HG03469 (cell line): Measurements from ENCODE around the gene OR2AJ1.

Experiments used
- ATAC-seq: cut with Tn5 transposase; IDR thresholded peaks from one replicate; pipeline ENCODE4 v1.9.1; 2021; ENCODE audit warnings: mild to moderate bottlenecking, moderate library complexity, moderate number of reproducible peaks; ENCODE audit not compliant: unreplicated experiment

OR2AJ1 gene

DNA sequence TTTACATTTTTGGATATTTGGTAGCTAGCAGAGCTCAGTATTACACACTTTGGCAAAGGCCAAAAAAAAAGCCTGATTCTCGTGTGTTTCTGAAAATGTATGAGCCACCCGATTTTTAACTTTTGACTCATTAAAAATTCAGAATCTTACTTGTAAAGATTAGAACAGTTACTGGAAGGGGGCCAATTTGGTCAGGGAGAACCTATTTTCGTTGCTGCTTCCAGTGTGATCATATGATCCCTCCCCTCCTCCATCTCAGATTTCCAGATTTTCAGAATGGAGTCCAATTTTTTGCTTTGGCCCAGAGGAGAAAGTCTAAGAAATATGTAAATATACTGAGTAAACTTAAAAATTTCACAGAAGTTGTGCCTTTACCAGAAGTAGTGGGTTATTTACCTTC lies 37.1 kb downstream of the OR2AJ1 start:
- ATAC-seq, result no peak

DNA sequence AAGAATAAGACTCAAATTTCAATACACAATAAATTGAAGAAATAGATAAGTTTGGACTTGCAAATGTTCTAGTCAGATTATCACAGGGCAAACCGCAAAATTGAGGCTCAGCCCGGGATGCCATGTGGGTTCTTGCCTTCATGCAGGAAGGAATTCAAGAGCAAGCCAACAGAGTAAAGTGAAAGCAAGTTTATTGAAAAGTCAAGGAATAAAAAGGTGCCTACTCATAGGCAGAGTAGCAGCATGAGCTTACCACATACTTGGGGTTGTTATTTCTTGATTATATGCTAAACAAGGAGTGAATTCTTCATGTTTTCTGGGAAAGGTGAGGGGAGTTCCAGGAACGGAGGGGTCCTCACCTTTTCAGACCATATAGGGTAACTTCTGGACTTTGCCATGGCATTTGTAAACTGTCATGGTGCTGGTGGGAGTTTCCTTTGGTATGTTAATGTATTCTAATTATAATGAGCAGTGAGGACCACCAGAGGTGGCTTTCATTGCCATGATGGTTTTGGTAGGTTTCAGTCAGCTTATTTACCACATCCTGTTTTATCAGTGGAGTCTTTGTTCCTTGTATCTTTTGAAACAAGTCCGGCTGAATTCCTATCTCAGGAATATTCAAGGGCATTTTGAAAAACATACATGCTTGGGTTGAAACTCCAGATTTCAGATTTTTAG lies 38.4 kb downstream of the OR2AJ1 start:
- no peak for ATAC-seq

DNA sequence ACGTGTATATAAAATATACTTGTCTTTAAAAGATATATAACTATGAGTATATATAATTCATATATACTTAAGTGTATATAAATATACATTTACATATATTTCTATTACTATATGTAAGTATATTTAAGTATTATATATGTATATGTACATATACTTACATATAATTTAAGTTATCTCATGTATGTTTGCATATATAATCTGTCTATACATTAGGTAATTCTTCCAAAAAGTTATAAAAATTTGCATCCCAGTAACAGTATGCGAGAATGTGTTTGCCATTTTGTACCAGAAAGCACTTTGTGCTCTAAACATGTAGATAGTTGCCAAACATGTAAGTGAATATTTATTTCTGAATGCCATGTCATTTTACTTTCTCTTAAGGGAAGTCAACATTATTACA lies 40.2 kb downstream of the OR2AJ1 start, which contains the start of gene OR2AK2:
TSS of gene OR2AK2 (plus strand) at position 301 of the 400 bp plus-strand sequence. CDS start 144 bp downstream, outside the sequence.
- ATAC-seq, result no peak

DNA sequence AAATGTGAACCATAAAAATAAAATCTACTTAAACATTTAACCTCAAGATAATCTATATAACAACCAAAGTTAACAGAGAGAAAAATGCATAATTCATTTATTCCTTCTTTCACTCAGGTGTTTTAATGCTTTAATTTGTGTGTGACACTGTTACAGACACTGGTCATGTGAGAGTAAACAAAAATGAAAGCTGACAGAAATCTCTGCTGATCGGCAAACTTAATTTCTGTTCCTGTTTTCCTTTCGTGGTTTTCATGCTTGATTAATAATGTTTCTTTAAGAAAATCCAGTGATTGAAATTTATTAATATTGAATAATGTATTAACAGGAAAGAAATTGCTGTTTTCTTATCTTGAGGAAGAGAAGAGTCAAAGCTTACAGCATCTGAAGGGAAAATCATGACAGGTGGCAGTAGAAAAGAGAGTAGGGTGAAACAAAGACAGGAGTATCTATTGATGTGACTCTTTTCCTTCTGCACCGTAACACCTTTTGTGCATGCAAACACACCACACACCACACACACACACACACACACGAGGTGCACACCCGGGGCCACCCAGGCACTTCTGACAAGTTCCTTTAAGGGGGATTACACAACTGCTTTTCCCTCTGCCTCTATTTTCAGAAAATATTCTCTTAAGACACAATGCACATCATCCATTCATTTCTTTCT lies 42.0 kb downstream of the OR2AJ1 start:
- ATAC-seq, result peak; percentile 82
